C4-2B (cell line): ENCODE results near the gene TAGLN2.

Source experiments
- CTCF ChIP-seq: fragments of 450-650 bp; conservative IDR thresholded peaks from 2 replicates; pipeline ENCODE4 v1.5.1; 2017; ENCODE audit warnings: mild to moderate bottlenecking
- ZFX ChIP-seq: fragments of 450-650 bp; IDR thresholded peaks from 2 replicates; pipeline ENCODE4 v1.6.1; 2017

GRCh38 chr1:159946242-159947187 is 21.2 kb upstream of the TAGLN2 start:
- TF ChIP-seq CTCF (no peak), ZFX (no peak)
